ENCODE data around the gene DLX2. TPM values are rescaled to one million over a fixed set of nuclear protein-coding genes. Genes with fewer than 3 reads are reported as not detected.

Gene DLX2
- total and polyA plus RNA-seq, 2 of the 13 experiments (the other 11 are each of a cell fraction or from before 2014, with no cell fraction given), result 0.07 to 0.15 TPM

DNA sequence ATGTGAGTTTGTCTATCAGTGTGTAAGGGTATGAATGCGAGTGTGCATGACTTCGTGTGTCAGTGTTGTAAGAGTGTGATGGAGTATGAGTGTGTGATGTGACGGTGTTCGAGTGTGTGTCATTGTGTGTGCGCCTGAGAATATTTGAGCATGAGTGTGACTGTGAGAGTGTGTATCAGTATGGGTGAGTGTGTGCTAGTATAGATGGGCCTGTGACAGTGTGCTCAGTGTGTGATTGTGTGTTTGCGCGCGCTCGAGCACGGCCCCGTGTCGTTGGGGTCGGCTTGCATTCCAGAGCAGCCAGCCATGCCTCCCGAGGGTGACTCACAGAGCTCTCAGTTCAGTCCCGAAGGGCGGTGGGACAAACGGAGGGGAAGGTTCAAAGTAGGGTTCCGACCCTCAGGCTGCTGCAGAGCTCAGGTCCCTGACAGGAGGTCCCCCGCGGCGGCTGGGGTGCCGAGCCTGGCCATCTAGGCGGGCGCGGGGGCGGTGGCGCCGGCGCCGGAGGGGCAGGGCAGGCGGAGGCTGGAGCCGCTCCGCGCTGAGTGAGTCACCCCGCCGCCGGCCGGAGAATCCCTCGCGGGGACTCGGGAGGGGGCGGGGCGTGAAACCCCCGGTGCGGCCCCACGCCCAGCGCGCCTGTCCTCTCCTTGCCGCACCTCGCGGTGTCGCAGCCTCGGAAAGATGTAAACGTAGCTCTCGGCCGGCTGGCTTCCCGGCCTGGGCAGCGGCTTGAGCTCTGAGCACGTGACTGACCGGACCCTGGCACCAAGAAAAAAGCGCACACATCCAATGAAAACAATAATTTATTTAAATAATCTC, 3.8 kb downstream of the DLX2 start (continued):
- TF ChIP-seq ZNF883 (CRISPR knock-in tag; IDR thresholded peaks at IDR 0.05; ENCODE audit: not compliant biosample characterization), result no peak
- TF ChIP-seq, protein P1, sequence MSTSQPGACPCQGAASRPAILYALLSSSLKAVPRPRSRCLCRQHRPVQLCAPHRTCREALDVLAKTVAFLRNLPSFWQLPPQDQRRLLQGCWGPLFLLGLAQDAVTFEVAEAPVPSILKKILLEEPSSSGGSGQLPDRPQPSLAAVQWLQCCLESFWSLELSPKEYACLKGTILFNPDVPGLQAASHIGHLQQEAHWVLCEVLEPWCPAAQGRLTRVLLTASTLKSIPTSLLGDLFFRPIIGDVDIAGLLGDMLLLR (CRISPR knock-in tag; IDR thresholded peaks at IDR 0.05), result peak; percentile 84
- TF ChIP-seq MED13 (CRISPR knock-in tag; IDR thresholded peaks at IDR 0.05), result no peak
- TF ChIP-seq, protein P2, sequence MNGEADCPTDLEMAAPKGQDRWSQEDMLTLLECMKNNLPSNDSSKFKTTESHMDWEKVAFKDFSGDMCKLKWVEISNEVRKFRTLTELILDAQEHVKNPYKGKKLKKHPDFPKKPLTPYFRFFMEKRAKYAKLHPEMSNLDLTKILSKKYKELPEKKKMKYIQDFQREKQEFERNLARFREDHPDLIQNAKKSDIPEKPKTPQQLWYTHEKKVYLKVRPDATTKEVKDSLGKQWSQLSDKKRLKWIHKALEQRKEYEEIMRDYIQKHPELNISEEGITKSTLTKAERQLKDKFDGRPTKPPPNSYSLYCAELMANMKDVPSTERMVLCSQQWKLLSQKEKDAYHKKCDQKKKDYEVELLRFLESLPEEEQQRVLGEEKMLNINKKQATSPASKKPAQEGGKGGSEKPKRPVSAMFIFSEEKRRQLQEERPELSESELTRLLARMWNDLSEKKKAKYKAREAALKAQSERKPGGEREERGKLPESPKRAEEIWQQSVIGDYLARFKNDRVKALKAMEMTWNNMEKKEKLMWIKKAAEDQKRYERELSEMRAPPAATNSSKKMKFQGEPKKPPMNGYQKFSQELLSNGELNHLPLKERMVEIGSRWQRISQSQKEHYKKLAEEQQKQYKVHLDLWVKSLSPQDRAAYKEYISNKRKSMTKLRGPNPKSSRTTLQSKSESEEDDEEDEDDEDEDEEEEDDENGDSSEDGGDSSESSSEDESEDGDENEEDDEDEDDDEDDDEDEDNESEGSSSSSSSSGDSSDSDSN (CRISPR knock-in tag; IDR thresholded peaks at IDR 0.05), result peak; percentile 88
- TF ChIP-seq, protein P3, sequence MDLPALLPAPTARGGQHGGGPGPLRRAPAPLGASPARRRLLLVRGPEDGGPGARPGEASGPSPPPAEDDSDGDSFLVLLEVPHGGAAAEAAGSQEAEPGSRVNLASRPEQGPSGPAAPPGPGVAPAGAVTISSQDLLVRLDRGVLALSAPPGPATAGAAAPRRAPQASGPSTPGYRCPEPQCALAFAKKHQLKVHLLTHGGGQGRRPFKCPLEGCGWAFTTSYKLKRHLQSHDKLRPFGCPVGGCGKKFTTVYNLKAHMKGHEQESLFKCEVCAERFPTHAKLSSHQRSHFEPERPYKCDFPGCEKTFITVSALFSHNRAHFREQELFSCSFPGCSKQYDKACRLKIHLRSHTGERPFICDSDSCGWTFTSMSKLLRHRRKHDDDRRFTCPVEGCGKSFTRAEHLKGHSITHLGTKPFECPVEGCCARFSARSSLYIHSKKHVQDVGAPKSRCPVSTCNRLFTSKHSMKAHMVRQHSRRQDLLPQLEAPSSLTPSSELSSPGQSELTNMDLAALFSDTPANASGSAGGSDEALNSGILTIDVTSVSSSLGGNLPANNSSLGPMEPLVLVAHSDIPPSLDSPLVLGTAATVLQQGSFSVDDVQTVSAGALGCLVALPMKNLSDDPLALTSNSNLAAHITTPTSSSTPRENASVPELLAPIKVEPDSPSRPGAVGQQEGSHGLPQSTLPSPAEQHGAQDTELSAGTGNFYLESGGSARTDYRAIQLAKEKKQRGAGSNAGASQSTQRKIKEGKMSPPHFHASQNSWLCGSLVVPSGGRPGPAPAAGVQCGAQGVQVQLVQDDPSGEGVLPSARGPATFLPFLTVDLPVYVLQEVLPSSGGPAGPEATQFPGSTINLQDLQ (CRISPR knock-in tag; IDR thresholded peaks at IDR 0.05), result peak; percentile 58
- TF ChIP-seq KDM5A (IDR thresholded peaks at IDR 0.05; ENCODE audit: borderline replicate concordance, low read length), result 0 out of 2 replicates have a peak, but pooled peaks have one; percentile 26
- TF ChIP-seq ZNF891 (CRISPR knock-in tag; IDR thresholded peaks at IDR 0.05), result 0 out of 2 replicates have a peak, but pooled peaks have one; percentile 33
- 0 out of 2 replicates have a peak, but pooled peaks have one; percentile 71 for TF ChIP-seq ZNF776 (CRISPR knock-in tag; IDR thresholded peaks at IDR 0.05)
- TF ChIP-seq PHB2 (IDR thresholded peaks at IDR 0.05; ENCODE audit: partially characterized antibody), result no peak
- TF ChIP-seq SALL2 (CRISPR knock-in tag; IDR thresholded peaks at IDR 0.05), result 0 out of 2 replicates have a peak, but pooled peaks have one; percentile 45
- TF ChIP-seq ASH2L (IDR thresholded peaks at IDR 0.05; ENCODE audit: insufficient read length, low read depth, low read length), result peak; percentile 68
- TF ChIP-seq, protein P4, sequence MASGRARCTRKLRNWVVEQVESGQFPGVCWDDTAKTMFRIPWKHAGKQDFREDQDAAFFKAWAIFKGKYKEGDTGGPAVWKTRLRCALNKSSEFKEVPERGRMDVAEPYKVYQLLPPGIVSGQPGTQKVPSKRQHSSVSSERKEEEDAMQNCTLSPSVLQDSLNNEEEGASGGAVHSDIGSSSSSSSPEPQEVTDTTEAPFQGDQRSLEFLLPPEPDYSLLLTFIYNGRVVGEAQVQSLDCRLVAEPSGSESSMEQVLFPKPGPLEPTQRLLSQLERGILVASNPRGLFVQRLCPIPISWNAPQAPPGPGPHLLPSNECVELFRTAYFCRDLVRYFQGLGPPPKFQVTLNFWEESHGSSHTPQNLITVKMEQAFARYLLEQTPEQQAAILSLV (CRISPR knock-in tag; IDR thresholded peaks at IDR 0.05; ENCODE audit: borderline replicate concordance), result peak; percentile 48; the same call in 1 of the 2 replicates
- TF ChIP-seq ZNF430 (CRISPR knock-in tag; IDR thresholded peaks at IDR 0.05), result peak; percentile 55; the same call in 1 of the 2 replicates
- peak; percentile 61; the same call in 1 of the 2 replicates for TF ChIP-seq ARHGAP35 (CRISPR knock-in tag; IDR thresholded peaks at IDR 0.05; ENCODE audit: borderline replicate concordance)
- TF ChIP-seq, protein P5, sequence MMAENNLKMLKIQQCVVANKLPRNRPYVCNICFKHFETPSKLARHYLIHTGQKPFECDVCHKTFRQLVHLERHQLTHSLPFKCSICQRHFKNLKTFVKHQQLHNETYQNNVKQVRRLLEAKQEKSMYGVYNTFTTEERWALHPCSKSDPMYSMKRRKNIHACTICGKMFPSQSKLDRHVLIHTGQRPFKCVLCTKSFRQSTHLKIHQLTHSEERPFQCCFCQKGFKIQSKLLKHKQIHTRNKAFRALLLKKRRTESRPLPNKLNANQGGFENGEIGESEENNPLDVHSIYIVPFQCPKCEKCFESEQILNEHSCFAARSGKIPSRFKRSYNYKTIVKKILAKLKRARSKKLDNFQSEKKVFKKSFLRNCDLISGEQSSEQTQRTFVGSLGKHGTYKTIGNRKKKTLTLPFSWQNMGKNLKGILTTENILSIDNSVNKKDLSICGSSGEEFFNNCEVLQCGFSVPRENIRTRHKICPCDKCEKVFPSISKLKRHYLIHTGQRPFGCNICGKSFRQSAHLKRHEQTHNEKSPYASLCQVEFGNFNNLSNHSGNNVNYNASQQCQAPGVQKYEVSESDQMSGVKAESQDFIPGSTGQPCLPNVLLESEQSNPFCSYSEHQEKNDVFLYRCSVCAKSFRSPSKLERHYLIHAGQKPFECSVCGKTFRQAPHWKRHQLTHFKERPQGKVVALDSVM (CRISPR knock-in tag; IDR thresholded peaks at IDR 0.05), result no peak
- TF ChIP-seq ZNF556 (CRISPR knock-in tag; IDR thresholded peaks at IDR 0.05; ENCODE audit: borderline replicate concordance), result no peak
- TF ChIP-seq MED8 (CRISPR knock-in tag; IDR thresholded peaks at IDR 0.05; ENCODE audit: insufficient replicate concordance), result no peak
